Cardiac fibroblast (primary cell): Measurements from ENCODE around the gene PCDHGB1.
"Not testable (repeated sequence)": the region's sequence is repeated elsewhere in the genome, so short reads cannot be mapped to it uniquely, and the experiment has no call there.

Source experiments
- DNase-seq, 2 donors: peaks; one replicate each; pipeline versions ENCODE4 v3.0.0 to v3.0.0-alpha.2; 2010; ENCODE audit warnings: low read depth in 2 of 2
- H3K4me3 ChIP-seq, 2 donors: replicated peaks in 1 of 2; 1 replicate in 1 of 2; 2 replicates in 1 of 2; pipeline ENCODE4 v1.5.1; 2011; ENCODE audit warnings: low read depth in 2 of 2, low read length in 2 of 2, mild to moderate bottlenecking in 2 of 2, moderate library complexity in 1 of 2
- CTCF ChIP-seq: IDR thresholded peaks from one replicate; pipeline ENCODE4 v1.5.1; 2011; ENCODE audit warnings: low read depth, mild to moderate bottlenecking, low read length, inconsistent platforms

The PCDHGB1 gene

GRCh38 chr5:141320225-141321169 lies 29.4 kb upstream of the PCDHGB1 start, which contains the start of gene TAF7:
TAF7 (minus strand) TSS chr5:141320784; CDS start chr5:141320044, 740 bp downstream.
- H3K4me3 ChIP-seq, result peak within 1 kb of the TSS; percentile 71 to 82
- TF ChIP-seq CTCF, result peak; percentile 89
- DNase-seq, result peak; percentile 96 to 97

DNA sequence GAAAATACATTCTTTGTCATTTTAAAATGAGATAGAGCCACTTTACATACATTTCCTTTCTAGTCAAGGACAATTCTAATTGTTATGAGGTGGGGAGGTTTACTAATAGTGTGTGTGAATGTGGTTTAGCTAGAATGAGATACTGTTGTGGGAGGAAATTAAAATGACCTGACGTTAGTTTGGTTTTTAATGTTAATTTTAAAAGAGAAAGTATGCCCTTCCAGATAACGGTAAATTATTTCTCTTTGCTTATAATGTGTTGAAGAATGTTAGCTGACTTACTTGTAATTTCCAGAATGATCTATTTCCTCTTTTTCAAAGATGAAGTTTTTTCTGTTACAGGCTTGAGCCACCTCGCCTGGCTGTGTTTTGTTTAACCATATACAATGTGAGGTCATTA lies 27.6 kb upstream of the PCDHGB1 start:
- TF ChIP-seq CTCF, result no peak
- H3K4me3 ChIP-seq, result no peak overlapping the region
- no peak for DNase-seq

- TF ChIP-seq CTCF, result peak; percentile 78
- DNase-seq, result peak; percentile 72 to 81
- H3K4me3 ChIP-seq, result peak overlapping the region; percentile 35 to 41
Observed at GRCh38 chr5:141326088-141326854, 23.6 kb upstream of the PCDHGB1 start.

DNA sequence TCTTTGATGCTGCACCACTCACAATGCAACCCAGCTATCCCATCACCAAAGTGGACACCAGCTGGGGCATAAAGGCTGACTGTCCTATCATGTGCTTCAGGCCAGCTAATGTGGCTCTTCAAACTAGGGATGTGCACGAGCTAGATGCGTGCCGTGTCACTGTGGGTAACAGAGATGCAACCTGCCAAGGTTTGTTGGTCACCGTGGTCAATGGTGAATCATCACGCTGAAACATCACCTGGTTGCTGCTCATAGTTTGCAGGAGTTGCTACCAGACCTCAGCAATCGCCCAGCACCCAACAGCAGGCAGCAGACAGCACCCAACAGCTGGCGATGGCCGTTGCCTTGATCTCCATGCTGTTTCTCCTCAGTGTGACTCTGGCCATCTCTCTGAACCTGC lies 21.7 kb upstream of the PCDHGB1 start:
- H3K4me3 ChIP-seq, result no peak overlapping the region
- TF ChIP-seq CTCF, result no peak
- no peak for DNase-seq

DNA sequence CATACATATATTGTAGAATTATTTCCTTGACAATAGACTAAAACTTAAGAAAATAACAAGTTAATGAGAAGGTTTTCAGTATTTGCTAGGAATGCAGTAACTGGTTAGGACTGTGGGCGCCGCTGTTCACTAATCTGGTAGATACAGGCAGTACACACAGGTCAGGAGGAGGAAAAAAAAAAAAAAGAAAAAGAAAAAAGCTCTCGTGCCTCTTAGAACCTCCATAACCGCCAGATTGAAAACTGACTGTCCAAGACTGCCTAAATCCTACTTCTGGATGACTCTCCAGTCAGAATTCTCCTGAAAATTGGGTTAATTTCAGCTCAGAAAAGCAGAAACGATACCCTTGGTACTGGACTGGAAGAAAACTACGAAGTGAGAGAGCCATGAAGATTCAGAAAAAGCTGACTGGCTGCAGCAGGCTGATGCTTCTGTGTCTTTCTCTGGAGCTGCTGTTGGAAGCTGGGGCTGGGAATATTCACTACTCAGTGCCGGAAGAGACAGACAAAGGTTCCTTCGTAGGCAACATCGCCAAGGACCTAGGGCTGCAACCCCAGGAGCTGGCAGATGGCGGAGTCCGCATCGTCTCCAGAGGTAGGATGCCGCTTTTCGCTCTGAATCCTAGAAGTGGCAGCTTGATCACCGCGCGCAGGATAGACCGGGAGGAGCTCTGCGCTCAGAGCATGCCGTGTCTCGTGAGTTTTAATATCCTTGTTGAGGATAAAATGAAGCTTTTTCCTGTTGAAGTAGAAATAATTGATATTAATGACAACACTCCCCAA lies 19.4 kb upstream of the PCDHGB1 start, which contains the start of gene PCDHGA1:
PCDHGA1 (plus strand) TSS at position 216 of the 782 bp plus-strand sequence.
- DNase-seq, result peak; percentile 59 to 75
- H3K4me3 ChIP-seq, result peak within 1 kb of the TSS; percentile 0 to 35
- TF ChIP-seq CTCF, result peak; percentile 72

GRCh38 chr5:141332571-141332970 lies 17.3 kb upstream of the PCDHGB1 start:
- not testable (repeated sequence) for DNase-seq, H3K4me3 ChIP-seq
